Cerebellar nuclear complex (tissue), 1 donor: ENCODE results near the gene MYOG.

Experiments used
- DNase-seq, 2 experiments: peaks; one replicate each; lab custom pipeline; 2025; lab: John Stamatoyannopoulos, UW

MYOG gene

GRCh38 chr1:203090421-203091198, 4.8 kb upstream of the MYOG start:
- DNase-seq: no peak

GRCh38 chr1:203089651-203090045, 3.8 kb upstream of the MYOG start:
- no peak for DNase-seq

- no peak for DNase-seq
Measured at GRCh38 chr1:203089001-203089650, 3.3 kb upstream of the MYOG start.

- DNase-seq: no peak
Measured at GRCh38 chr1:203088441-203088840, 2.6 kb upstream of the MYOG start.

- no peak for DNase-seq
Measured at GRCh38 chr1:203086992-203087763, 1.4 kb upstream of the MYOG start.

GRCh38 chr1:203084588-203085527, 954 bp downstream of the MYOG start:
- DNase-seq: no peak

- no peak for DNase-seq
Measured at GRCh38 chr1:203083463-203083921, 2.3 kb downstream of the MYOG start.

GRCh38 chr1:203082571-203083462, 3.0 kb downstream of the MYOG start:
- no peak for DNase-seq

- no peak for DNase-seq
Measured at GRCh38 chr1:203082231-203082505, 3.6 kb downstream of the MYOG start.

GRCh38 chr1:203081465-203082230, 4.2 kb downstream of the MYOG start:
- DNase-seq: no peak

GRCh38 chr1:203080456-203080855, 5.4 kb downstream of the MYOG start:
- no peak for DNase-seq

GRCh38 chr1:203078478-203078877, 7.3 kb downstream of the MYOG start:
- no peak for DNase-seq

GRCh38 chr1:203077956-203078355, 7.9 kb downstream of the MYOG start:
- no peak for DNase-seq

GRCh38 chr1:203077367-203077766, 8.4 kb downstream of the MYOG start:
- no peak for DNase-seq

- peak in 1 of 2 experiments; percentile 21 for DNase-seq
Measured at GRCh38 chr1:203076031-203076511, 9.7 kb downstream of the MYOG start.

- DNase-seq: no peak
Measured at GRCh38 chr1:203075236-203076030, 10.4 kb downstream of the MYOG start.

- DNase-seq: no peak
Measured at GRCh38 chr1:203074610-203075009, 11.2 kb downstream of the MYOG start.

- DNase-seq: no peak
Measured at GRCh38 chr1:203073469-203073868, 12.3 kb downstream of the MYOG start.

- no peak for DNase-seq
Measured at GRCh38 chr1:203072911-203073310, 12.9 kb downstream of the MYOG start.
